Measurements from ENCODE around the gene TTLL10. TPM values are rescaled to one million over a fixed set of nuclear protein-coding genes. Genes with fewer than 3 reads are reported as not detected.

TTLL10 gene
- total RNA-seq, 1 donor from 2014 or later: not detected

DNA sequence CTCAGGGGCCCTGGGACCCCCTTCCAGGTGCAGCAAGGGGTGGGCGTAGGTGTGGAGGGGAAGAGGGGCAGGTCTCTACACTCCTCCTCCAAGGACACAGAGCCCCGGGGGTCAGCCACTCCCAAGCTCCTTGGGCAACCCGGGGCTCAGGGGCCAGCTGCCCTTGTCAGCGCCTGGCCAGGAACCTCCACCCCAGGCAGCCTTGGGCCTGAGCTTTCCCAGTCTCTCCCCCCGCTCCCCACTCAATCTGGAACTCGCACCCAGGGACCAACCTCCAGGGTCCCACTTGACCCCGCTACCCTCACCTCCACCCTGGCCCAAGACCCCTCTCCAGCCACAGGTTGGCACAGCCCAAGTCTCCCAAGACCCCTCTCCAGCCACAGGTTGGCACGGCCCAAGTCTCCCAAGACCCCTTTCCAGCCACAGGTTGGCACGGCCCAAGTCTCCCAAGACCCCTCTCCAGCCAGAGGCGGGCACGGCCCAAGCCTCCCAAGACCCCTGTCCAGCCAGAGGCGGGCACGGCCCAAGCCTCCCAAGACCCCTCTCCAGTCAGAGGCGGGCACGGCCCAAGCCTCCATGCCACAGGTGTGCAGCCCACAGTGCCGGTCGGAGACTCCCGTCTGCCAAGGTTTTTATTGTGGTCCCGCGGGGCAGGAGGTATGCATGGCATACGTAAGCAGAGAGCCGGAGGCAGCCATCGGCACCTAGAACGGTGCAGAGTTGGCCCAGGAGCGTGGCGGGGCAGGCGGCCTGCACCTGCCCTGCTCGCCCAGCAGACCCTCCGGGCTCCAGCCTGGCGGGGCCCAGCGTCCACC, 37.3 kb downstream of the TTLL10 start:
- DNase-seq (ENCODE audit: low read depth): no peak
- H3K27me3 ChIP-seq (ENCODE audit: control insufficient read depth, insufficient read depth, low read length): peaks cover 9% of the 10 kb centered on the region
- H3K36me3 ChIP-seq (ENCODE audit: control insufficient read depth, insufficient read depth, low read length): peaks cover 1% of the 10 kb centered on the region
- TF ChIP-seq, protein P1, sequence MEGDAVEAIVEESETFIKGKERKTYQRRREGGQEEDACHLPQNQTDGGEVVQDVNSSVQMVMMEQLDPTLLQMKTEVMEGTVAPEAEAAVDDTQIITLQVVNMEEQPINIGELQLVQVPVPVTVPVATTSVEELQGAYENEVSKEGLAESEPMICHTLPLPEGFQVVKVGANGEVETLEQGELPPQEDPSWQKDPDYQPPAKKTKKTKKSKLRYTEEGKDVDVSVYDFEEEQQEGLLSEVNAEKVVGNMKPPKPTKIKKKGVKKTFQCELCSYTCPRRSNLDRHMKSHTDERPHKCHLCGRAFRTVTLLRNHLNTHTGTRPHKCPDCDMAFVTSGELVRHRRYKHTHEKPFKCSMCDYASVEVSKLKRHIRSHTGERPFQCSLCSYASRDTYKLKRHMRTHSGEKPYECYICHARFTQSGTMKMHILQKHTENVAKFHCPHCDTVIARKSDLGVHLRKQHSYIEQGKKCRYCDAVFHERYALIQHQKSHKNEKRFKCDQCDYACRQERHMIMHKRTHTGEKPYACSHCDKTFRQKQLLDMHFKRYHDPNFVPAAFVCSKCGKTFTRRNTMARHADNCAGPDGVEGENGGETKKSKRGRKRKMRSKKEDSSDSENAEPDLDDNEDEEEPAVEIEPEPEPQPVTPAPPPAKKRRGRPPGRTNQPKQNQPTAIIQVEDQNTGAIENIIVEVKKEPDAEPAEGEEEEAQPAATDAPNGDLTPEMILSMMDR (IDR thresholded peaks at IDR 0.05; ENCODE audit: insufficient read depth, low read length, poor library complexity, severe bottlenecking): no peak
- no peak overlapping the region for H3K4me3 ChIP-seq (ENCODE audit: low read depth, low read length)

DNA sequence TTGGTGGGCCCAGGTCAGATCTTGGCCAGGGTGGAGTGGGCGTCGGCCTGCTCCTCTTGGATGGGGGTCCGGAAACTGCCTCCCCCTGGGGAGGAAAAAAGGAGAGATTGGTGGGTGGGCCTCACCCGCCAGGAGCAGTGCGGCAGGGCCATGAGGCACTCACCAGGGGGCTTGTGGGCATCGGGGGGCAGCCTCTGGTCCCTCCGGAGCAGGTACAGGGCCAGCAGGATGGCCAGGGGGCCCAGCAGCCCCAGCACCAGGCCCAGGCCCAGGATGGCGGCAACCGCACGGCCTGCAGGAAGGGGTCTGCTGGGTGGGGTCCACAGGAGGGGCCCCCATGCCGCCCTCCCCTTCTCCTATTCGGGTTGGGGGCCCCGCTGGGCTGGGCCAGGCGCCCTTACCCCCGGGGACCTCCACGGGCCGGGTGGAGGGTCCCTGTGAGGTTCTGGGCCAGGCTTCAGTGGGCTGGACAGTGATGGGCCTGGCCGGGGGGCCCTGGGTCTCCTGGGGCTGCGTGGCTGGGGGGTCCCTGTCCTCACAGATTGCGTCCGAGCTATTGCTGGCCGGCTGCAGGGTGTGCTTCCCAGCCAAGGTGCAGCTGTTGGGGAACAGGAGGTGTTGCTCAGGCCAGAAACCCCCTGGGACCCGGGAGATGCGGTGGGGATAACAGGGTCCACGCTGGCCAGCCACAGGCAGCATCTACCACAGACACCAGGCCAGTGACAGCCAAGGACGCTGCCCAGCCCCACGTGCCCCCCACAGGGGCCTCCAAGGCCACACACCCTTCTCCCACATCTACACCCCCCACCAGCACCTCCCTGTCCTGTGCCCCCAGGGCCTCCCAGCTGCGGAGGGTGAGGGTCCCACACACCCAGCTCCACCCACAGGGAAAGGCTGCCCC, 38.1 kb downstream of the TTLL10 start:
- no peak overlapping the region for H3K4me3 ChIP-seq (ENCODE audit: low read depth, low read length)
- TF ChIP-seq, protein P1 (IDR thresholded peaks at IDR 0.05; ENCODE audit: insufficient read depth, low read length, poor library complexity, severe bottlenecking): no peak
- H3K36me3 ChIP-seq (ENCODE audit: control insufficient read depth, insufficient read depth, low read length): peaks cover 1% of the 10 kb centered on the region
- DNase-seq (ENCODE audit: low read depth): no peak
- H3K27me3 ChIP-seq (ENCODE audit: control insufficient read depth, insufficient read depth, low read length): peaks cover 2% of the 10 kb centered on the region

DNA sequence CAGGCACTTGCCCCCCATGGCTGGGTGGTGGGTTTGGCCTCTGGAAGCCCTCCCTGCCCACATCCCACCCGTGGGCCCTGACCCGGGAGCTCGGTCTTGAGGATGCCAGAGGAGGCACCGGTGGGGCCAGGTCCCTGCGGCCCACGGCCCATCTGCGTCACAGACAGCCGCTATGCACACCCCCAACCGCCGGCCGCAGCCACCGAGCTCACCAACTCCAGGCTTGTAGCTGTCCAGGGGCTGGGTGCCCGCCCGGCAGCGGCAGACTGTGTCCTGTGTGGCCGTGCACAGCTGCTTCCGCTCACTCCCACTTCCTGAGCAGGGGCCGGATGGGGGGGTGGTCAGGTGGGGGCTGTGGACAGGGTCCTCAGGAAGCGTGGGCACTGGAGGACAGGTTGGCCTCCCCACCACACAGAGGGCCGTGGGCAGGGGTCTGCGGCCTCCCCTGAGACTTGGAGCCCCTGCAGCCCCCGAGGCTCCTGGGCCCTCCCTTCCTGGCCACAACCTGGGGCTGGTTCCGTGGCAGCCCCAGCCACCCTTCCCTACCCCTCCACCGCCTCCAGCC, 39.2 kb downstream of the TTLL10 start:
- DNase-seq (ENCODE audit: low read depth): no peak
- TF ChIP-seq, protein P1 (IDR thresholded peaks at IDR 0.05; ENCODE audit: insufficient read depth, low read length, poor library complexity, severe bottlenecking): no peak
- Histone ChIP-seq H3K36me3 (ENCODE audit: control insufficient read depth, insufficient read depth, low read length) (peaks cover 1% of the 10 kb centered on the region), H3K4me3 (ENCODE audit: low read depth, low read length) (no peak overlapping the region), H3K27me3 (ENCODE audit: control insufficient read depth, insufficient read depth, low read length) (no peaks in the 10 kb centered on the region)

DNA sequence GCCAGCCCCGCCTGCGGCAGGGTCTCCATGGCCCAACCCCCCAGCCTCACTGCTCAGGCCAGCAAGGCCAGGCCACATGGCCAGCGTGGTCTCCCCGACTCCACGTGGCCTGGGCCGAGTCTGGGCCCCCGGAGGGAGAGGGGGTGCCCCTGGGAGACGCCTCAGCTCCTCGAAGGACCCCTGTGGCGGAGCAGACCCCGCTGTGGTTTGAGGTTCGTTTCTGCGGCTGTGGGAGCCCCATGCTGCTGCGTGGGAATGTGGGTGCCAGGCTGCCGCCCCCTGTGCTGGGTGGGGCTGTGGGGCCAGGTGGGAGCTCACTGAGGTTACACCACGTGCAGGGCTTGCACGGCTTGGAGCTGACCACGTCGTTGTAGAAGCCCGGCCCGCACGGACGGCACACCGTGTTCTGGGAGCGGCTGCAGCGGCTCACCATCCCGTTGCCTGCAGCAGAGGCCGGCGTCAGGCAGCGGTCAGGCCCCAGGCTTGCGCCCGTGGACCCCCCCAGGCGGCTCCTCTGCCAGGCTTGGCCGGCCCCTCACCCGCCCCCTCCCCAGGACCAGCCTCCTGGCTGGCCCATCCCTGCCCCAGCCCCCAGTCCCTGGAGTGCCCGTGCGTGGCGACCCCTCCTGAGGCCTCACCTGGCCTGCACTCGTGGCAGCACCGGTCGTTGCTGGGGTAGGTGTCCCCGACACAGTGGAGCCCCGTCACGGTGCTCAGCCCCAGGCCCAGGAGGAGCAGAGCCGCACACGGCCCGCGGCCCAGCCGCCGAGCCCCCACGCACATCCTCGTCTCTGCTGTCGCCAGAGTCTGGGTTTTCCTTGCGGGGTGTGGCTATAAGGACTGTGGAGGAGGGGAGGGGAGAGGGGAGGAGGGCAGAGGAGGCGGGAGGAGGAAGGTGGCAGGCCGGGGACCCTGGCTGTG, 39.9 kb downstream of the TTLL10 start, which contains the start of gene TNFRSF4:
Gene TNFRSF4 (minus strand): TSS at position 809 of the 921 bp plus-strand sequence. CDS start 26 bp downstream, at position 783.
- no peak for DNase-seq (ENCODE audit: low read depth)
- TF ChIP-seq, protein P1 (IDR thresholded peaks at IDR 0.05; ENCODE audit: insufficient read depth, low read length, poor library complexity, severe bottlenecking): no peak
- H3K36me3 ChIP-seq (ENCODE audit: control insufficient read depth, insufficient read depth, low read length): peaks cover 1% of the 10 kb centered on the region
- H3K4me3 ChIP-seq (ENCODE audit: low read depth, low read length): no peak within 1 kb of the TSS
- no peaks in the 10 kb centered on the region for H3K27me3 ChIP-seq (ENCODE audit: control insufficient read depth, insufficient read depth, low read length)

DNA sequence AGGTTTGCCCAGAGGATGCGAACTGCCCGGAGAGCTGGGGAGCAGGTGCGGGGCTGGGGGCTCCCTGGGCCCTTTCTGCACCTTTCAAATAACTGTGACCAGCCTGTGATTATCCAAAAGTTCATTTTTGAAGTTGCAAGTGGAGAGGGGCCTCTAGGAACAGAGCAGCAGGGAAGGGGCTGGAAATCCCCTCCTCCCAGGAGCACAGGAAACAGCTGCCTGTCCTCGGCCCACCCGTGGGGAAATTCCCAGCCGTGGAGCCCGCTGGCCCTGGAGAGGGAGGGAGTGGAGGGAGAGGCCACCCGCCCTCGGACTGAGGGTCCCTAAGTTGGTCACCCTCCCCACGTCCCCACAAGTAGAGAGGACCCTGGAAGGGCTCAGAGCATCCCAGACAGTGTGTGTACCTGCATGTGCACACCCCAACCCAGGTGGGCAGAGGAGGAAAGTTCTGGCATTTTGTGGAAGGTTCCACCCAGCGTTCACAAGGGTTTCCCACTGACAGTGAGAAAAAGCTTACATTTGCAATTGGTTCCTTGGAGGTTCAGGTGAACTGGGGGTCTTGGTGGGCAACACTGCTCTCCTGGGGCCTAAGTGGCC, 41.5 kb downstream of the TTLL10 start:
- no peak for DNase-seq (ENCODE audit: low read depth)
- Histone ChIP-seq H3K36me3 (ENCODE audit: control insufficient read depth, insufficient read depth, low read length) (peaks cover 1% of the 10 kb centered on the region), H3K4me3 (ENCODE audit: low read depth, low read length) (no peak overlapping the region), H3K27me3 (ENCODE audit: control insufficient read depth, insufficient read depth, low read length) (no peaks in the 10 kb centered on the region)
- TF ChIP-seq, protein P1 (IDR thresholded peaks at IDR 0.05; ENCODE audit: insufficient read depth, low read length, poor library complexity, severe bottlenecking): no peak
